ENCODE measurements around the gene SIAH3.

SIAH3 gene

DNA sequence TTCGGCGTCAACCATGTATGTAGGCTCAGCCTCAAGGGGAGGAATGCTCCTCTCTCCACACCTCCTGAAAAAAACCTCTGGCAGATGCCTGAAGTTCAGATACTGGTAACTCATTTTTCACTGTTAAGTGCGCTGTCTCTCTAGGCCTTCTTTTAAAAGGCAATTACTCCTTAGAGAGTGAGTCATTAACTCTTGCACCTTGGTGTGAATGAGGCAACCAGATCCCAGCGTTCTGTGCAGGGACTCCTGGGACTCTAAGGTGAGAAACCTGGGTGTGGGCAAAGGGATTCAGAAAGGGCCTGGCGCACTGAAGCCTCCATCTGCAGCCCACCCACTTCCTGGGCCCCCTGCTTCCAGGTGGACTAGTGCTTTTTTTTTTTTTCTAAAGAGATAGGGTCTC lies 71.7 kb downstream of the SIAH3 start:
- H3K4me3 ChIP-seq (ENCODE audit: low read depth, low read length, poor library complexity, severe bottlenecking), result no peak overlapping the region
- no peak for TF ChIP-seq EZH2 (IDR thresholded peaks at IDR 0.05; ENCODE audit: borderline replicate concordance, low read length)
- TF ChIP-seq, protein P1, sequence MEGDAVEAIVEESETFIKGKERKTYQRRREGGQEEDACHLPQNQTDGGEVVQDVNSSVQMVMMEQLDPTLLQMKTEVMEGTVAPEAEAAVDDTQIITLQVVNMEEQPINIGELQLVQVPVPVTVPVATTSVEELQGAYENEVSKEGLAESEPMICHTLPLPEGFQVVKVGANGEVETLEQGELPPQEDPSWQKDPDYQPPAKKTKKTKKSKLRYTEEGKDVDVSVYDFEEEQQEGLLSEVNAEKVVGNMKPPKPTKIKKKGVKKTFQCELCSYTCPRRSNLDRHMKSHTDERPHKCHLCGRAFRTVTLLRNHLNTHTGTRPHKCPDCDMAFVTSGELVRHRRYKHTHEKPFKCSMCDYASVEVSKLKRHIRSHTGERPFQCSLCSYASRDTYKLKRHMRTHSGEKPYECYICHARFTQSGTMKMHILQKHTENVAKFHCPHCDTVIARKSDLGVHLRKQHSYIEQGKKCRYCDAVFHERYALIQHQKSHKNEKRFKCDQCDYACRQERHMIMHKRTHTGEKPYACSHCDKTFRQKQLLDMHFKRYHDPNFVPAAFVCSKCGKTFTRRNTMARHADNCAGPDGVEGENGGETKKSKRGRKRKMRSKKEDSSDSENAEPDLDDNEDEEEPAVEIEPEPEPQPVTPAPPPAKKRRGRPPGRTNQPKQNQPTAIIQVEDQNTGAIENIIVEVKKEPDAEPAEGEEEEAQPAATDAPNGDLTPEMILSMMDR (IDR thresholded peaks at IDR 0.05; ENCODE audit: low read length), result no peak

DNA sequence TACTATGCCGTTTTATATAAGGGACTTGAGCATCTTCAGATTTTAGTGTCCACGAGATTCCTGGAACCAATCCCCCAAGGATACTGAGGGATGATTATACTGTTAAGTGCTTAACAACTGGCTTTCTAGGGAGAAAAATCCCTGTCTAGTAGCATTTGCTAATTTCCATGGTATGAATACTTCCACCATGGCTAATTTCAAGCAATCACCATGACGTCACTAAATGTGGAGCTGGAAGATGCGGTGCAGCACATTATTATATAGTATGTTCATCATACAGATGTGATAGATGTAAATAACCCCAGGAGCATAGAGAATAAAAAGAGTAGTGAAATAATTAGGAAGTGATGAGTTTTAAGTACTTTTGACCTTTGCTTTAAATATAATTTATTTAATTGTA lies 72.7 kb downstream of the SIAH3 start:
- no peaks in the 10 kb centered on the region for H3K4me1 ChIP-seq (ENCODE audit: insufficient read depth, low read length, severe bottlenecking)
- H3K79me2 ChIP-seq (ENCODE audit: insufficient read depth, low read length), result no peaks in the 10 kb centered on the region
- no peak overlapping the region for H3K4me3 ChIP-seq (ENCODE audit: low read depth, low read length, poor library complexity, severe bottlenecking)
- H3K36me3 ChIP-seq (ENCODE audit: insufficient read depth, low read length), result no peaks in the 10 kb centered on the region
- H3K9ac ChIP-seq (ENCODE audit: low read length), result no peak overlapping the region
- H2AFZ ChIP-seq (ENCODE audit: low read length), result no peak overlapping the region
- H3K4me2 ChIP-seq (ENCODE audit: low read length), result no peak overlapping the region
- no peaks in the 10 kb centered on the region for H3K9me3 ChIP-seq (ENCODE audit: low read length)
- no peak overlapping the region for H3K27ac ChIP-seq (ENCODE audit: low read depth, low read length, poor library complexity, severe bottlenecking)
- TF ChIP-seq, protein P1 (IDR thresholded peaks at IDR 0.05; ENCODE audit: low read length), result no peak
- H4K20me1 ChIP-seq (ENCODE audit: insufficient read depth, low read length), result no peaks in the 10 kb centered on the region
- H3K9me2 ChIP-seq (ENCODE audit: low read depth, low read length), result no peaks in the 10 kb centered on the region
- no peaks in the 10 kb centered on the region for H3F3A ChIP-seq (ENCODE audit: insufficient read depth, low read length)
- no peaks in the 10 kb centered on the region for H3K27me3 ChIP-seq (ENCODE audit: insufficient read depth, low read length)

More for the DNA sequence above, 71.7 kb downstream of the SIAH3 start:
- no peak overlapping the region for H3K9ac ChIP-seq (ENCODE audit: low read length)
- H3K9me2 ChIP-seq (ENCODE audit: low read depth, low read length), result no peaks in the 10 kb centered on the region
- H2AFZ ChIP-seq (ENCODE audit: low read length), result no peak overlapping the region
- no peak overlapping the region for H3K4me2 ChIP-seq (ENCODE audit: low read length)
- H3K36me3 ChIP-seq (ENCODE audit: insufficient read depth, low read length), result no peaks in the 10 kb centered on the region
- no peaks in the 10 kb centered on the region for H4K20me1 ChIP-seq (ENCODE audit: insufficient read depth, low read length)
- no peaks in the 10 kb centered on the region for H3K4me1 ChIP-seq (ENCODE audit: insufficient read depth, low read length, severe bottlenecking)
- no peaks in the 10 kb centered on the region for H3K79me2 ChIP-seq (ENCODE audit: insufficient read depth, low read length)
- no peak overlapping the region for H3K27ac ChIP-seq (ENCODE audit: low read depth, low read length, poor library complexity, severe bottlenecking)
- H3K9me3 ChIP-seq (ENCODE audit: low read length), result no peaks in the 10 kb centered on the region
- no peaks in the 10 kb centered on the region for H3F3A ChIP-seq (ENCODE audit: insufficient read depth, low read length)
- no peaks in the 10 kb centered on the region for H3K27me3 ChIP-seq (ENCODE audit: insufficient read depth, low read length)

DNA sequence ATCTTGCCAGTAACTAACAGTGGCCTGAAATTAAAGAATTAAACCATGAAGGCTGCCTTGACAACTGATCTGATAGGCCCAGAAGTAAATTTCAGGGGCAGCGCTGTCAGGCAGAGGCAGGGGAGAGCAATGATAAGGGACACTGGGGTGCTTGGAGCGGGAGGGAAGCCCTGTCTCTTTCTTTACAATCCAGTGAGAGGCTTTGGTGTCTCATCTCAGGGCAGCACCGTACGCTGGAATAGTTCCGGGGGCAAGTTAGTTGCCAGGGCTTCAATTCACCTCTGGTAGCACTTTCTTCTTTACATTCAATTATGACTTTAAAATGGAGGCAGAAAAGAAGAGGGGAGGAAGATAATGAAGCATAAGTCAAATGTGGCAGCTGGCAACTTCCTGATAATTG lies 74.8 kb downstream of the SIAH3 start:
- Histone ChIP-seq H3K4me1 (ENCODE audit: insufficient read depth, low read length, severe bottlenecking) (no peaks in the 10 kb centered on the region), H3K4me3 (ENCODE audit: low read depth, low read length, poor library complexity, severe bottlenecking) (no peak overlapping the region), H3F3A (ENCODE audit: insufficient read depth, low read length) (no peaks in the 10 kb centered on the region), H3K27me3 (ENCODE audit: insufficient read depth, low read length) (no peaks in the 10 kb centered on the region), H3K36me3 (ENCODE audit: insufficient read depth, low read length) (no peaks in the 10 kb centered on the region), H3K9me3 (ENCODE audit: low read length) (no peaks in the 10 kb centered on the region), H3K4me2 (ENCODE audit: low read length) (no peak overlapping the region), H3K79me2 (ENCODE audit: insufficient read depth, low read length) (no peaks in the 10 kb centered on the region), H3K9me2 (ENCODE audit: low read depth, low read length) (no peaks in the 10 kb centered on the region), H4K20me1 (ENCODE audit: insufficient read depth, low read length) (no peaks in the 10 kb centered on the region), H3K27ac (ENCODE audit: low read depth, low read length, poor library complexity, severe bottlenecking) (no peak overlapping the region), H2AFZ (ENCODE audit: low read length) (no peak overlapping the region), H3K9ac (ENCODE audit: low read length) (no peak overlapping the region)
- TF ChIP-seq, protein P1 (IDR thresholded peaks at IDR 0.05; ENCODE audit: low read length), result no peak
- TF ChIP-seq EZH2 (IDR thresholded peaks at IDR 0.05; ENCODE audit: borderline replicate concordance, low read length), result no peak
